ENCODE results near the gene KLF15. TPM values are rescaled to one million over a fixed set of nuclear protein-coding genes. Genes with fewer than 3 reads are reported as not detected.

KLF15 gene
- total and polyA plus RNA-seq, 2 donors (not counting 1 experiment from before 2014, with no cell fraction given): 0.10 to 2.2 TPM

DNA sequence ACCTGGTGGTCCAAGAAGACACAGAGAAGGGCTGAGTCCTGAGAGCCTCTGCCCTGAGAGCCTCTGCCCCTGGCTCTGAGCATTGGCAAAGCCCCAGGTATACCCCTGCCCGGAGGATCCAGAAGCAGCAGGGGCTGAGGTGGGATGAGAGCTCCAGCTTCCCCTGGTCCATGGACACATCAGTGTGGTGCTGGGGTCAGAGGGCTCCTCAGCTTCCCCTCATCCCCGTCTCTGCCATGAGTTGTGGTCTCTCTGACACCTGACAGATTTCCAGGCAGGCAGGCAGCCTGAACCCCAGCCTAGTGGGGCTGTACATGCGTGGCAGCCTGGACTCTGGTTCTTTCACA lies 3.5 kb upstream of the KLF15 start:
- H3K27me3 Mint-ChIP-seq: peaks cover 56% of the 10 kb centered on the region

DNA sequence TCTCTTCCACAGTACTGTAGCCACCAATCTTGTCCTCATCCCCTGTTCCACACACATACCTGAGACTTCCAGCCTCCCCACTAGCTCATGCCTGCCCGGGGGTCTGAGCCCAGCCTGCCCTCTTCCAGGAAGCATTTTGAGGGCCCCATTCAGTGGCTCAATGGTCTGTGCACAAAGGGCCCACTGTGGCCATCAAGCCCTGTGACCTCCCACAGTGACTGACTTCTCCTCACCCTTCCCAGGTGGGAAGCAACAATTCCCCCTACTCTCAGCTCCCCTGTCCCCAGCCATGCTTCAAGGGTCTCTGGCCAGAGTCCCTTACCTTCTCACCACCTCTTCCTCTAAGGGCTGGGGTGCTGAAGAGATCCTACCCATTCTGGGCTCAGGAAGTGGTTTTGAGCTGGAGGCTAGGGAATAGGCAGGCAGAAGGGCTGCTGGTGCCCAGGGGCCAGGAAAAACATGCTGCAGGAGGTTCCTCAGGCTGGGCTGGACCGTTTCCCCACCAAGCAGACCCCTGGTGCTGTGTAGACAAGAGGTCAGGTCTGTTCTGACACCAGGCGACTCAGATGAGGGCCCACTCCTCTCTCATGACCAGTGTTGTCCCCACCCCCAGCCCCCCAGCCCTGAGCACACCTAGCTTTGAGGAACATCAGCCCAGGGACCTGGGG lies 3.0 kb upstream of the KLF15 start:
- intact Hi-C loops (cut with micrococcal nuclease): no loop called here
- no peaks in the 10 kb centered on the region for H3K79me2 ChIP-seq (ENCODE audit: control insufficient read depth, insufficient read depth, low read length)
- Mint-ChIP-seq H3K27me3 (peaks cover 61% of the 10 kb centered on the region), H3K9me3 (ENCODE audit: insufficient read depth) (no peaks in the 10 kb centered on the region), H3K4me1 (peaks cover 16% of the 10 kb centered on the region), H3K27ac (no peak overlapping the region), H3K4me3 (no peak overlapping the region)
- no peaks in the 10 kb centered on the region for H4K20me1 ChIP-seq (ENCODE audit: control insufficient read depth, insufficient read depth, low read length, poor library complexity, severe bottlenecking)
- DNase-seq (no peak), ATAC-seq (ENCODE audit: low read depth) (no peak)
- H3K4me1 ChIP-seq (ENCODE audit: control insufficient read depth in 2 of 2, insufficient read depth in 2 of 2, low read length in 2 of 2): peaks cover 20 to 21% of the 10 kb centered on the region in 2 donors
- no peaks in the 10 kb centered on the region for H3K36me3 ChIP-seq (replicated peaks in 1 of 2; ENCODE audit: control extremely low read depth in 1 of 2, control insufficient read depth in 1 of 2, extremely low read depth in 1 of 2, insufficient read depth in 2 of 2, low read length in 1 of 2)
- no peak overlapping the region for H3K4me3 ChIP-seq (ENCODE audit: control extremely low read depth in 1 of 5, extremely low read depth in 1 of 5, insufficient read depth in 1 of 5, low read depth in 2 of 5, low read length in 4 of 5)
- H3K9me3 ChIP-seq (ENCODE audit: control extremely low read depth in 1 of 3, control insufficient read depth in 2 of 3, insufficient read depth in 1 of 3, low read length in 2 of 3): peaks cover 0 to 13% (median 0%) of the 10 kb centered on the region in 3 donors
- no peak overlapping the region for H3K9ac ChIP-seq (ENCODE audit: low read length)
- CTCF ChIA-PET: interaction anchor here (0.8 kb wide), 1 partner anchor 1215 kb away, joined by 3 read pairs; no protein-coding TSS in a partner anchor
- POLR2A ChIA-PET: no interaction called here
- TF ChIP-seq EZH2 (IDR thresholded peaks at IDR 0.05; ENCODE audit: borderline replicate concordance, insufficient read depth, low read depth, low read length, poor library complexity, severe bottlenecking): no peak
- TF ChIP-seq, protein P1, sequence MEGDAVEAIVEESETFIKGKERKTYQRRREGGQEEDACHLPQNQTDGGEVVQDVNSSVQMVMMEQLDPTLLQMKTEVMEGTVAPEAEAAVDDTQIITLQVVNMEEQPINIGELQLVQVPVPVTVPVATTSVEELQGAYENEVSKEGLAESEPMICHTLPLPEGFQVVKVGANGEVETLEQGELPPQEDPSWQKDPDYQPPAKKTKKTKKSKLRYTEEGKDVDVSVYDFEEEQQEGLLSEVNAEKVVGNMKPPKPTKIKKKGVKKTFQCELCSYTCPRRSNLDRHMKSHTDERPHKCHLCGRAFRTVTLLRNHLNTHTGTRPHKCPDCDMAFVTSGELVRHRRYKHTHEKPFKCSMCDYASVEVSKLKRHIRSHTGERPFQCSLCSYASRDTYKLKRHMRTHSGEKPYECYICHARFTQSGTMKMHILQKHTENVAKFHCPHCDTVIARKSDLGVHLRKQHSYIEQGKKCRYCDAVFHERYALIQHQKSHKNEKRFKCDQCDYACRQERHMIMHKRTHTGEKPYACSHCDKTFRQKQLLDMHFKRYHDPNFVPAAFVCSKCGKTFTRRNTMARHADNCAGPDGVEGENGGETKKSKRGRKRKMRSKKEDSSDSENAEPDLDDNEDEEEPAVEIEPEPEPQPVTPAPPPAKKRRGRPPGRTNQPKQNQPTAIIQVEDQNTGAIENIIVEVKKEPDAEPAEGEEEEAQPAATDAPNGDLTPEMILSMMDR (IDR thresholded peaks at IDR 0.05): no peak
- no peak overlapping the region for H2AFZ ChIP-seq (ENCODE audit: insufficient read depth, low read depth, low read length, poor library complexity, severe bottlenecking)
- peaks cover 0 to 47% (median 22%) of the 10 kb centered on the region in 4 experiments for H3K27me3 ChIP-seq (replicated peaks in 1 of 4; ENCODE audit: control extremely low read depth in 1 of 4, control insufficient read depth in 3 of 4, insufficient read depth in 4 of 4, low read length in 3 of 4)
- H3K27ac ChIP-seq (ENCODE audit: low read length in 2 of 2): no peak overlapping the region
- 73% methylated on average over 3 of the region's 3 CpGs for WGBS (ENCODE audit: insufficient coverage)
- no peak overlapping the region for H3K4me2 ChIP-seq (replicated peaks; ENCODE audit: low read depth, low read length, poor library complexity, severe bottlenecking)

More for the DNA sequence above, 3.5 kb upstream of the KLF15 start:
- Mint-ChIP-seq H3K9me3 (ENCODE audit: insufficient read depth) (no peaks in the 10 kb centered on the region), H3K27ac (no peak overlapping the region), H3K4me1 (peaks cover 12% of the 10 kb centered on the region), H3K4me3 (no peak overlapping the region)
- H3K27ac ChIP-seq (ENCODE audit: low read length in 2 of 2): no peak overlapping the region
- no peak overlapping the region for H3K9ac ChIP-seq (ENCODE audit: low read length)
- H3K79me2 ChIP-seq (ENCODE audit: control insufficient read depth, insufficient read depth, low read length): no peaks in the 10 kb centered on the region
- POLR2A ChIA-PET: no interaction called here
- intact Hi-C loops (cut with micrococcal nuclease): no loop called here
- H3K27me3 ChIP-seq (replicated peaks in 1 of 4; ENCODE audit: control extremely low read depth in 1 of 4, control insufficient read depth in 3 of 4, insufficient read depth in 4 of 4, low read length in 3 of 4): peaks cover 0 to 42% (median 18%) of the 10 kb centered on the region in 4 experiments
- CTCF ChIA-PET: no interaction called here
- ATAC-seq (ENCODE audit: low read depth): no peak
- H3K9me3 ChIP-seq (ENCODE audit: control extremely low read depth in 1 of 3, control insufficient read depth in 2 of 3, insufficient read depth in 1 of 3, low read length in 2 of 3): peaks cover 0 to 12% (median 0%) of the 10 kb centered on the region in 3 donors
- H3K4me2 ChIP-seq (replicated peaks; ENCODE audit: low read depth, low read length, poor library complexity, severe bottlenecking): no peak overlapping the region
- no peak overlapping the region for H2AFZ ChIP-seq (ENCODE audit: insufficient read depth, low read depth, low read length, poor library complexity, severe bottlenecking)
- peaks cover 17% of the 10 kb centered on the region in 2 donors for H3K4me1 ChIP-seq (ENCODE audit: control insufficient read depth in 2 of 2, insufficient read depth in 2 of 2, low read length in 2 of 2)
- H4K20me1 ChIP-seq (ENCODE audit: control insufficient read depth, insufficient read depth, low read length, poor library complexity, severe bottlenecking): no peaks in the 10 kb centered on the region
- TF ChIP-seq, protein P1 (IDR thresholded peaks at IDR 0.05): no peak
- no peak for TF ChIP-seq EZH2 (IDR thresholded peaks at IDR 0.05; ENCODE audit: borderline replicate concordance, insufficient read depth, low read depth, low read length, poor library complexity, severe bottlenecking)
- 82% methylated on average over 3 of the region's 3 CpGs for WGBS (ENCODE audit: insufficient coverage)
- no peak overlapping the region for H3K4me3 ChIP-seq (ENCODE audit: control extremely low read depth in 1 of 5, extremely low read depth in 1 of 5, insufficient read depth in 1 of 5, low read depth in 2 of 5, low read length in 4 of 5)
- no peaks in the 10 kb centered on the region for H3K36me3 ChIP-seq (replicated peaks in 1 of 2; ENCODE audit: control extremely low read depth in 1 of 2, control insufficient read depth in 1 of 2, extremely low read depth in 1 of 2, insufficient read depth in 2 of 2, low read length in 1 of 2)
- DNase-seq: no peak

All from B cell (primary cell).